Endodermal cell (in vitro differentiated cells): Measurements from ENCODE around the gene CCL11. TPM values are rescaled to one million over a fixed set of nuclear protein-coding genes. Genes with fewer than 3 reads are reported as not detected.

Experiments
- DNase-seq: peaks from one replicate; pipeline ENCODE4 v3.0.0-alpha.2; 2017
- H3K27ac ChIP-seq: 2 replicates; pipeline ENCODE4 v1.5.1; 2013; ENCODE audit warnings: mild to moderate bottlenecking, low read depth, low read length, moderate library complexity
- H3K27me3 ChIP-seq: 2 replicates; pipeline ENCODE4 v1.6.1; 2013; ENCODE audit warnings: mild to moderate bottlenecking, low read length, moderate library complexity; ENCODE audit not compliant: insufficient read depth, control insufficient read depth, poor library complexity, severe bottlenecking
- H3K36me3 ChIP-seq: 2 replicates; pipeline ENCODE4 v1.7.0; 2013; ENCODE audit warnings: mild to moderate bottlenecking, low read length, moderate library complexity; ENCODE audit not compliant: control insufficient read depth, insufficient read depth
- H3K4me1 ChIP-seq: one replicate; pipeline ENCODE4 v1.7.0; 2013; ENCODE audit warnings: low read length; ENCODE audit not compliant: control insufficient read depth, insufficient read depth
- H3K4me3 ChIP-seq: 2 replicates; pipeline ENCODE4 v1.5.1; 2013; ENCODE audit warnings: mild to moderate bottlenecking, low read length, moderate library complexity
- H3K9ac ChIP-seq: 2 replicates; pipeline ENCODE4 v1.6.1; 2013; ENCODE audit warnings: mild to moderate bottlenecking, low read length, moderate library complexity; ENCODE audit not compliant: poor library complexity, severe bottlenecking; ENCODE audit errors: extremely low read depth
- H3K9me3 ChIP-seq: 2 replicates; pipeline ENCODE4 v1.6.1; 2013; ENCODE audit warnings: mild to moderate bottlenecking, low read length, moderate library complexity; ENCODE audit not compliant: control insufficient read depth
- H3K27ac Mint-ChIP-seq: 2 replicates; pipeline ENCODE4 v1.8.0; 2020; ENCODE audit warnings: mixed read lengths
- H3K27me3 Mint-ChIP-seq: 2 replicates; pipeline ENCODE4 v1.8.0; 2021; ENCODE audit warnings: mild to moderate bottlenecking, mixed read lengths; ENCODE audit not compliant: insufficient read depth
- H3K36me3 Mint-ChIP-seq: 2 replicates; pipeline ENCODE4 v1.8.0; 2020; ENCODE audit warnings: low read depth, mixed read lengths
- H3K4me1 Mint-ChIP-seq: 2 replicates; pipeline ENCODE4 v1.8.0; 2020; ENCODE audit warnings: mixed read lengths
- H3K4me3 Mint-ChIP-seq: 2 replicates; pipeline ENCODE4 v1.8.0; 2020; ENCODE audit warnings: mild to moderate bottlenecking, moderate library complexity, mixed read lengths
- H3K9me3 Mint-ChIP-seq: 2 replicates; pipeline ENCODE4 v1.8.0; 2020; ENCODE audit warnings: mild to moderate bottlenecking, mixed read lengths
- WGBS, 2 experiments: methylation state at CpG; one replicate each; pipeline versions ENCODE4 v1.1.5 to v1.1.7; 2013; ENCODE audit warnings: missing lambda C conversion rate in 2 of 2, mixed read lengths in 1 of 2; ENCODE audit not compliant: insufficient coverage in 1 of 2, insufficient read length in 1 of 2; 5-methylcytosine and 5-hydroxymethylcytosine counted together
- total RNA-seq, 2 donors: library from RNA; stranded (reverse); fragmentation: NEBNext Ultra II Directional in 1 of 2; extraction: Animal tissue kit (Norgen Biotek cat#: 25700) in 1 of 2; gene quantifications; 2 replicates in 1 of 2; 3 replicates in 1 of 2; pipeline ENCODE4 v1.2.1, GENCODE V29; 2021
- TF ChIP-seq, protein P1 (sequence below): fragments of 200-600 bp; sonication (generic); conservative IDR thresholded peaks from 2 replicates; pipeline ENCODE4 v1.5.0; 2021; ENCODE audit warnings: antibody characterized with exemption, mild to moderate bottlenecking

CCL11 gene
- total RNA-seq, 2 donors from 2014 or later, result not detected

DNA sequence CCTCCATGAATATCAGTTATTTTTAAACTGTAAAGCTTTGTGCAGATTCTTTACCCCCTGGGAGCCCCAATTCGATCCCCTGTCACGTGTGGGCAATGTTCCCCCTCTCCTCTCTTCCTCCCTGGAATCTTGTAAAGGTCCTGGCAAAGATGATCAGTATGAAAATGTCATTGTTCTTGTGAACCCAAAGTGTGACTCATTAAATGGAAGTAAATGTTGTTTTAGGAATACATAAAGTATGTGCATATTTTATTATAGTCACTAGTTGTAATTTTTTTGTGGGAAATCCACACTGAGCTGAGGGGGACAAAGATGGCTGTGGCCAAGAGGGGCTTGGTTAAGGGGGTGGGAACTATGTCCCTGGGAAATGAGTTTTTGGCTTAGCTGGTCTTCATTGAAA, 2.3 kb downstream of the CCL11 start:
- H3K9me3 Mint-ChIP-seq, result peaks cover 4% of the 10 kb centered on the region
- no peak for DNase-seq
- Histone ChIP-seq H3K9me3 (no peaks in the 10 kb centered on the region), H3K27me3 (no peaks in the 10 kb centered on the region), H3K4me1 (no peaks in the 10 kb centered on the region), H3K36me3 (no peaks in the 10 kb centered on the region), H3K4me3 (no peak overlapping the region), H3K9ac (no peak overlapping the region), H3K27ac (no peak overlapping the region)
- no peak overlapping the region for H3K4me3 Mint-ChIP-seq
- H3K27me3 Mint-ChIP-seq, result peaks cover 12% of the 10 kb centered on the region
- TF ChIP-seq, protein P1, sequence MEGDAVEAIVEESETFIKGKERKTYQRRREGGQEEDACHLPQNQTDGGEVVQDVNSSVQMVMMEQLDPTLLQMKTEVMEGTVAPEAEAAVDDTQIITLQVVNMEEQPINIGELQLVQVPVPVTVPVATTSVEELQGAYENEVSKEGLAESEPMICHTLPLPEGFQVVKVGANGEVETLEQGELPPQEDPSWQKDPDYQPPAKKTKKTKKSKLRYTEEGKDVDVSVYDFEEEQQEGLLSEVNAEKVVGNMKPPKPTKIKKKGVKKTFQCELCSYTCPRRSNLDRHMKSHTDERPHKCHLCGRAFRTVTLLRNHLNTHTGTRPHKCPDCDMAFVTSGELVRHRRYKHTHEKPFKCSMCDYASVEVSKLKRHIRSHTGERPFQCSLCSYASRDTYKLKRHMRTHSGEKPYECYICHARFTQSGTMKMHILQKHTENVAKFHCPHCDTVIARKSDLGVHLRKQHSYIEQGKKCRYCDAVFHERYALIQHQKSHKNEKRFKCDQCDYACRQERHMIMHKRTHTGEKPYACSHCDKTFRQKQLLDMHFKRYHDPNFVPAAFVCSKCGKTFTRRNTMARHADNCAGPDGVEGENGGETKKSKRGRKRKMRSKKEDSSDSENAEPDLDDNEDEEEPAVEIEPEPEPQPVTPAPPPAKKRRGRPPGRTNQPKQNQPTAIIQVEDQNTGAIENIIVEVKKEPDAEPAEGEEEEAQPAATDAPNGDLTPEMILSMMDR, result no peak
- no peak overlapping the region for H3K27ac Mint-ChIP-seq
- H3K36me3 Mint-ChIP-seq, result no peaks in the 10 kb centered on the region
- no peaks in the 10 kb centered on the region for H3K4me1 Mint-ChIP-seq
- WGBS, 2 experiments, result 85 to 100% methylated on average over 1 to 2 of the region's 2 CpGs

DNA sequence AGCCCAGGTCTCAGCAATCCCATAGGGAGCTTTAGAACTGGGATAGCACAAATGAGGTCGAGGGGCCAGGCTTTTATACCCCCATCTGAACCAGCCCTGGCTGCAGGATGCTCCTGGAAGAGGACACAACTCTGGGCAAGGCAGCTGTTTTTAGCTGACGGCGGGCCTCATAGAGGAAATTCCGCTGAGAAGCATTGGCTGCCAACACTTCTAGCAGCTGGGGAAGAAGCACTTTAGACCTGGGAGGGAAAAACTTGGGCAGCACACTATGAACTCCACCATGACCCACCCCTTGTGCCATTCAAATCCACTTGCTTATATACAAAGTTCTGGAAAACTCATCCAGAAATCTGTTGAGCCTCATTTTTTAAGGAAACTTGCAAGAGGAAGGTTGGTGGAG, 5.0 kb downstream of the CCL11 start:
- no peaks in the 10 kb centered on the region for H3K36me3 Mint-ChIP-seq
- Histone ChIP-seq H3K27me3 (no peaks in the 10 kb centered on the region), H3K4me3 (no peak overlapping the region), H3K27ac (no peak overlapping the region), H3K4me1 (no peaks in the 10 kb centered on the region), H3K36me3 (no peaks in the 10 kb centered on the region), H3K9me3 (no peaks in the 10 kb centered on the region), H3K9ac (no peak overlapping the region)
- peaks cover 10% of the 10 kb centered on the region for H3K27me3 Mint-ChIP-seq
- no peak overlapping the region for H3K4me3 Mint-ChIP-seq
- peaks cover 6% of the 10 kb centered on the region for H3K9me3 Mint-ChIP-seq
- TF ChIP-seq, protein P1, result no peak
- DNase-seq, result no peak
- 40 to 86% methylated on average over 1 to 4 of the region's 4 CpGs for WGBS, 2 experiments
- no peaks in the 10 kb centered on the region for H3K4me1 Mint-ChIP-seq
- H3K27ac Mint-ChIP-seq, result no peak overlapping the region

DNA sequence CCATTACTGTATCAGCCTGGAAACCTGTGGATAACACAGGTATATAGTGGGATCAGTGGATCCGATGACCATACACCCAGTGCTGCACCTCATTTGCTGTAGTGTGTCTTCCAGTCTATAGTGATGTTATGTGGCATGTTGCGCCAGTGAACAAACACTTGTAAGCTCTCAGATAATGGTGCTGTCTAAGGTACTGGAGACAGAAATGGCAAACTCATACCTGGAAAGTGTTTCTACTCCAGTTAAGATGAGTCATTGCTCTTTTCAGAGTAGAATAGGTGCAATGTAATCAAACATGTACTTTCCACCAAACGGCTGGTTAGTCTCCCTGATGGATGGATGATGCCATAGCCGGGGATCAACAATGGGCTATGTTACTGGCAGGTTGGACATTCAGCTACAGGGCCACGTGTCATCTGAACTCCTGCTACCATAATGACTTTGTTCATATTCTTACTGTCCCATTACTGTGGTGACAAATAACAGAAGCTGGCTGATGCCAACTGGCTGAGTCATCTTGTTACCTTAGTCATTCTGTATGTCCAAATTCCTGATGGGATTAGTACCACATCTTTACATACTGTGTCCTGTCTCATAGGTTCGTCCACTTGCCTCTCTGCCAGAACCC, 6.3 kb downstream of the CCL11 start:
- Mint-ChIP-seq H3K4me3 (no peak overlapping the region), H3K4me1 (no peaks in the 10 kb centered on the region), H3K27me3 (peaks cover 5% of the 10 kb centered on the region), H3K36me3 (no peaks in the 10 kb centered on the region), H3K9me3 (peaks cover 10% of the 10 kb centered on the region), H3K27ac (no peak overlapping the region)
- H3K9ac ChIP-seq, result no peak overlapping the region
- no peaks in the 10 kb centered on the region for H3K36me3 ChIP-seq
- WGBS, 2 experiments, result 92 to 99% methylated on average over 5 to 6 of the region's 6 CpGs
- no peaks in the 10 kb centered on the region for H3K27me3 ChIP-seq
- no peak overlapping the region for H3K4me3 ChIP-seq
- no peak for DNase-seq
- no peak overlapping the region for H3K27ac ChIP-seq
- H3K9me3 ChIP-seq, result no peaks in the 10 kb centered on the region
- TF ChIP-seq, protein P1, result no peak
- no peaks in the 10 kb centered on the region for H3K4me1 ChIP-seq
